Duodenal mucosa (tissue), 2 donors: Measurements from ENCODE around the gene ZNF587B.
"Not testable (repeated sequence)": the region's sequence is repeated elsewhere in the genome, so short reads cannot be mapped to it uniquely, and the experiment has no call there.

Experiments
- H3K27ac ChIP-seq: one replicate; pipeline ENCODE4 v1.7.0; 2013; ENCODE audit warnings: low read depth, low read length
- H3K27me3 ChIP-seq, 2 donors: one replicate each; pipeline ENCODE4 v1.7.0; 2013; ENCODE audit warnings: low read length in 2 of 2, control low read depth in 1 of 2; ENCODE audit not compliant: insufficient read depth in 2 of 2, control insufficient read depth in 1 of 2
- H3K36me3 ChIP-seq, 2 donors: one replicate each; pipeline ENCODE4 v1.7.0; 2013; ENCODE audit warnings: low read length in 2 of 2, control low read depth in 1 of 2; ENCODE audit not compliant: insufficient read depth in 2 of 2, control insufficient read depth in 1 of 2
- H3K4me1 ChIP-seq, 2 donors: one replicate each; pipeline ENCODE4 v1.7.0; 2013; ENCODE audit warnings: low read length in 2 of 2, control low read depth in 1 of 2; ENCODE audit not compliant: insufficient read depth in 2 of 2, control insufficient read depth in 1 of 2
- H3K4me3 ChIP-seq, 2 donors: one replicate each; pipeline ENCODE4 v1.7.0; 2013; ENCODE audit warnings: low read length in 2 of 2, low read depth in 1 of 2
- H3K9ac ChIP-seq, 2 donors: one replicate each; pipeline ENCODE4 v1.7.0; 2013; ENCODE audit warnings: low read length in 2 of 2, low read depth in 1 of 2
- H3K9me3 ChIP-seq, 2 donors: one replicate each; pipeline ENCODE4 v1.7.0; 2013; ENCODE audit warnings: low read length in 2 of 2, control low read depth in 1 of 2; ENCODE audit not compliant: control insufficient read depth in 1 of 2

The ZNF587B gene

DNA sequence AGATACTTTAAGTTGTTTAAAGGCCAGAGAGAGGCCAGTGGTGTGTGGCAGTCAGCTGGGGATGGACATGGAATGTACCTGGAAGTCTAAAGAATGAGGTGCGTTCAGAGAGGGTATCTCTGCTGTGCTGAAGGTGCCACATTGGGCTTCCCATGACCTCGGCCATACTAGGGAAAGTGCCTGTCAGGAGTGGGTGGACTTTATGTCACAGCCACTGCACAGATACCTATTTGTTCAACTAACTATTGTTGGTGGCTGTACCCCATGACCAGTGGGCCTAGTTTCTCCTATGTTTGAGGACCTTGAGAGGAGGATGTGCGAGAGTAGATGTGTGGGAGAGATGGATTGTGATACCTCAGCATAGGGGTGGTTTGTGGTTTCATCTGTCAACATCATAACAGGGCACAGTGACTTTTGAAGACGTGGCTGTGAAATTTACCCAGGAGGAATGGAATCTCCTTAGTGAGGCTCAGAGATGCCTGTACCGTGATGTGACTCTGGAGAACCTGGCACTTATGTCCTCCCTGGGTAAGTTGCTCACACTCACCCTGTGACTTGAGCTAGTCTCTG lies 8.6 kb downstream of the ZNF587B start:
- H3K36me3 ChIP-seq, result peaks cover 12 to 44% of the 10 kb centered on the region in 2 donors
- H3K27me3 ChIP-seq, result not testable (repeated sequence)

DNA sequence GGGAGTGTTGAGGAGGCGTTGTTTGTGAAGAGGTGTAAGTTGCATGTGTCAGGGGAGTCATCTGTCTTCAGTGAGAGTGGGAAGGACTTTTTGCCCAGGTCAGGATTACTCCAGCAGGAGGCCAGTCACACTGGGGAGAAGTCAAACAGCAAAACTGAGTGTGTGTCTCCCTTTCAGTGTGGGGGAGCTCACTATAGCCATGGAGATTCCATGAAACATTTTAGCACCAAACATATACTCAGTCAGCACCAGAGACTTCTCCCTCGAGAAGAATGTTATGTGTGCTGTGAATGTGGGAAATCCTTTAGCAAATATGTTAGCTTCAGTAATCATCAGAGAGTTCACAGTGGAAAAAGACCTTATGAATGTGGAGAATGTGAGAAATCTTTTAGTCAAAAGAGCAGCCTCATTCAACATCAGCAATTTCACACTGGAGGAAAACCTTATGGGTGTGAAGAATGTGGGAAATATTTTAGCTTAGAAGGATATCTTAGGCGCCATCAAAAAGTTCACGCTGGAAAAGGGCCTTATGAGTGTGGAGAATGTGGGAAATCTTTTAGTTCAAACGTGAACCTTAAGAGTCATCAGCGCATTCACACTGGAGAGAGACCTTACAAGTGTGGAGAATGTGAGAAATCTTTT lies 11.1 kb downstream of the ZNF587B start:
- Histone ChIP-seq H3K9ac (no peak overlapping the region), H3K9me3 (no peaks in the 10 kb centered on the region), H3K27me3 (no peaks in the 10 kb centered on the region), H3K36me3 (peaks cover 15 to 65% of the 10 kb centered on the region in 2 donors), H3K4me1 (no peaks in the 10 kb centered on the region), H3K27ac (no peak overlapping the region), H3K4me3 (no peak overlapping the region)

More for the DNA sequence above, 8.6 kb downstream of the ZNF587B start:
- not testable (repeated sequence) for H3K27ac ChIP-seq, H3K4me1 ChIP-seq, H3K9ac ChIP-seq, H3K4me3 ChIP-seq, H3K9me3 ChIP-seq

DNA sequence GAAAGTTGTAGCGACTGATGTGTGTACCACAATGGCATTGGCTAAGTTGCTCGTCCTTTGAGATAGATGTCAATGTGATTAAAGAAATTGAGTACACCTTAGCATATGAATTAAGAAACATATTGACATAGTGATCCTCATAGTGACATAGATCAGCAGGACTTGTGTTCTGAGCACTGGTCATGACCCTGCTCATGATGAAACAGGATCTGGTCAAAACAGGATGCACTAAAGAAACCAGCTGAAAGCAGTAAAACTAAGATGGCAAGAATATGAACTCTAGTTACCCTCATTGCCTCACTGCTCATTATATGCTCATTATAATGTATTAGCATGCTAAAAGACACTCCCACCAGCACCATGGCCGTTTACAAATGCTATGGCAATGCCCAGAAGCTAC lies 17.1 kb downstream of the ZNF587B start:
- not testable (repeated sequence) for H3K27me3 ChIP-seq, H3K9ac ChIP-seq, H3K4me3 ChIP-seq, H3K27ac ChIP-seq, H3K9me3 ChIP-seq
- Histone ChIP-seq H3K36me3 (peaks cover 5 to 33% of the 10 kb centered on the region in 2 donors), H3K4me1 (peaks cover 9 to 16% of the 10 kb centered on the region in 2 donors)

DNA sequence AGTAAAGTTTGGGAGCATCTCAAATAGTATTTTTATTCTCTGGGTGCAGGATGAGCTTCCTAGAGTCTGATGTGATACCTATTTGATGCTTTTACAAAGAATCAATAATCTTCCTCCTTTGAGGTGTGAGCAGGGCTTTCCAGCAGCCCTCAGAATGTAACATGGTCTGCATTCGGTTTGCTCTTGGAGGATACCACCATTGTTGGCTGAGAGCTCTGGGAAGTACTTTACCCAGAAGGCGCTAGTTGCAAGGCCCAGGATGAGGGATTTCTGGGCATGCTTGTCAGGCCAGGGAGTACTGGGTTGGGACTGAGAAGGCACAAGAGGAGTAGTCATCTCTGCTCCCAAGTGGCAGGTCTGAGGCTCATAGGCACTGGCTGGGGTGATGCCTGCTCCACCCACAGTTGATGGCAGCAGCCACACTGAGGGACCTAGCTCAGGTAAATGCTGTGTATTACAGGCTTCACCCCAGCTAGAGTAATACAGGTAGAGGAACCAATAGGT lies 19.1 kb downstream of the ZNF587B start:
- H3K27ac ChIP-seq, H3K27me3 ChIP-seq: not testable (repeated sequence)
- H3K4me3 ChIP-seq, result peak overlapping the region in 1 of 2 donors; percentile 9

DNA sequence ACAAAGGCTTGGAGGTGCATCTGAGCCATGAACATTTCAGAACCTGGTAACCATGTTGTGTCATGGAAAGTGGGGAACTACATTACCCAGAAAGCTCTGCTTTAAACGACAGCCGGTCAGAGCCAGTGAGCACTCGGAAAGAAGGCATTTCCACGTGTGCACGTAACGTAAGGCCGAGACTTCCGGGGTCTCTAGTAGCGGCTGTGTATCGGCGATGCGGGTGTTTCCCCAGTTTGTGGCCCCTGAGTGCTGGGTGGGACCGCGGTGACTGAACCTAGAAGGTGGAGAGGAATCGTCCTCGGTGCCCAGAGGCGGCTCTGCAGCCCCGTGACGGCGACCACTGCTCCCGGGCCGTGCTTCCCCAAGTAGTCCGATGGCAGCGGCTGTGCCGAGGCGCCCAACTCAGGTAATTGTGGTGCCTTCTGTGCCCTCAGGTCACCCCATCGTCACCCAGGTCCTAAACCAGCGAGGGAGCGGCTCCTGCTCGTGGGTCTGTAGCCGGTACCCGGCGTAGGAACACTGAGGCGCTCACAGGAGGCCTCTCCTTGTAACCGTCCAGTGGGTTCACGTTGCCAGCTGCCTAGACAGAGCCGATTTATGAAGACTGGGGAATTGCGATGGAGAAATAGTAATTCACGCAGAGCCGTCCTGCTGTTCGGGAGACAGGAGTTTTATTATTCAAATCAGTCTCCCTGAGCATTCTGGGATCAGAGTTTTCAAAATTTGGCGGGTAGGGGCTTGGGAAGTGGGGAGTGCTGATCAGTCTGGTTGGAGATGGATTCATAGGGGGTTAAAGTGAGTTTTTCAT lies 19.8 kb downstream of the ZNF587B start, which contains the start of gene ZNF587:
TSS of gene ZNF587 (plus strand) at position 194 of the 808 bp plus-strand sequence. CDS start at position 374, 180 bp downstream.
- Histone ChIP-seq H3K27ac (peak within 1 kb of the TSS; percentile 70), H3K36me3 (peaks cover 3 to 27% of the 10 kb centered on the region in 2 donors), H3K4me1 (peaks cover 9 to 16% of the 10 kb centered on the region in 2 donors)

More for the DNA sequence above, 19.1 kb downstream of the ZNF587B start:
- H3K9me3 ChIP-seq, H3K9ac ChIP-seq: not testable (repeated sequence)
- Histone ChIP-seq H3K36me3 (peaks cover 3 to 30% of the 10 kb centered on the region in 2 donors), H3K4me1 (peaks cover 9 to 16% of the 10 kb centered on the region in 2 donors)

DNA sequence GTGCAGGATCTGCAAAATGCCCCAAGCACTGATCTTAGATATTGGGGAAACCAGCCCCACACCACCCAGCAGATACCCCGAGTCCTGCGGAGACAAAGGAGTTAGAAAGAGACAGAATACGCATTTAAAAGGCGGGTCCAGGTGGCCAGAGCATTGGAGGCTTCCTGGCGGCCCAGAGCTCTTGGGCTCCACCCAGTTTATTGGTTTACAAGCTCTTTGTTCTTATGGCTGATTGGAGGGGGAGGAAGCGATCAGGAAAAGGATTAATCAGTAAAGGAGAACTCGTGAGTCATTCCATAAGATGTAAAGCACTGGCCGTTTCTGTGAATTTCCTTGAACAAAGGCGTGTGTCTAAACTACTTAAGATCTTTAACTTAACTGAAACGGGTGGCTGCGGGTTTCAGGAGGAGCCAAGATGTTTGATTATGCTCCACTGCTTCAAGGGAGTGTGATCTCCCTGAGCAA lies 20.5 kb downstream of the ZNF587B start:
- H3K27ac ChIP-seq, result peak overlapping the region; percentile 30
- no peaks in the 10 kb centered on the region for H3K9me3 ChIP-seq
- peaks cover 9 to 16% of the 10 kb centered on the region in 2 donors for H3K4me1 ChIP-seq
- H3K9ac ChIP-seq, result peak overlapping the region; percentile 77 to 94
- peaks cover 0 to 20% of the 10 kb centered on the region in 2 donors for H3K36me3 ChIP-seq
- H3K4me3 ChIP-seq, result peak overlapping the region; percentile 93 to 95
- H3K27me3 ChIP-seq, result no peaks in the 10 kb centered on the region

More for the DNA sequence above, 19.8 kb downstream of the ZNF587B start, which contains the start of gene ZNF587:
- H3K9me3 ChIP-seq, H3K27me3 ChIP-seq: not testable (repeated sequence)
- Histone ChIP-seq H3K9ac (peak within 1 kb of the TSS; percentile 77 to 94), H3K4me3 (peak within 1 kb of the TSS; percentile 93 to 95)

DNA sequence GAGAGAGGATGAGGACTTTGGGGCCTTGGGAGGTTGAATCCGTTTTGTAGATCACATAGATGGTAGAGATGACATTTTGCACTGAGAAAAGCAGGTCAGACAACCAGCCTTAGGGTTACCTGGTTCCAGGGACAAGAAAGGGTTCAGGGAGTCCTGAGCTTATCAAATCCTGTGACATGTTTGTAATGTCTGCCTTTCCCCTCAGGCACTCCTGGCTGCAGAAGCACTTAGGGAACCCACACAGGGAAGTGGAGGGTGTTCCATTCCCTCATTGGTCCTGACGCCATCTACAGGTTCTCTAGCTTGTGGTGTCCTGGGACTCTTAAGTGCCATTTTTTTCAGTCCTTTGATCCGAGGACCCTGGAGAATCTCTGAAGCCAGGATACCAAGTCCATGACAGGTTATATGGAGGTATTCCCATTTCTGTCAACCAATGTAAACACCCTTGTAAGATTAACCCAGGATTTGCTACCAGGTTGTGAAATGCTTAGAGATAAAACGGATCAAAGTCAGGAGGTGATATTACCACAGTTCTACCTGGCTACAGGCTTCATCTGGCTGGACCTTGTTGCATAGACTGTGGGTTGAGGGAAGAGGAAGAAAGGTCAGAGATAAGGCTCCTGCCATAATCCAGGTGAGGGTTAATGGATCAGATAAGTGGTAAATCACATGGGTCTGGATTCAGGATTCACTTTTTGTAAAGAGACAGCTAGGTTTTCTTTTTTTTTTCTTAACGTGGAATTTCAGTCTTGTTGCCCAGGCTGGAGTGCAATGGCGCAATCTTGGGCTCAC lies 21.9 kb downstream of the ZNF587B start:
- not testable (repeated sequence) for H3K27me3 ChIP-seq, H3K9ac ChIP-seq, H3K9me3 ChIP-seq, H3K27ac ChIP-seq
- Histone ChIP-seq H3K4me3 (peak overlapping the region in 1 of 2 donors; percentile 93), H3K36me3 (peaks cover 1 to 28% of the 10 kb centered on the region in 2 donors), H3K4me1 (peaks cover 9 to 16% of the 10 kb centered on the region in 2 donors)

DNA sequence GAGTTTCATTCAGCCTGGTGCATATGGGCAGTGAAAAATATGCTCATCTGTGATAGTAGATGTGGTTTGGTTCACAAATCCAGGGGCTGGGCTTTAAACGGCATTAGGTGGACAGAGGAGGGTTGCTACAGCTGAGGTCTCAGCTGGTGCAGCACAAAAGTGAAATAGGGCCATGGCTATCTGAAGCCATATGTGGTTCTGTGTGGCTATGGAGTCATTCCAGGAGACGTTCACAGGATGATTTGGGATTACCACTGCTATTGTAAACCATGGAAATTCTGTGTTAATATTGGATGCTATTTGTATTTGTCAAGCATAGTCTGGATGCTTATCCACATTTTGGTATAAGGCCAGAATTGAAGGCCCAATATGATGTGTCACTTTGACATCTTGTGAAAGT lies 24.0 kb downstream of the ZNF587B start:
- Histone ChIP-seq H3K36me3 (peaks cover 4 to 46% of the 10 kb centered on the region in 2 donors), H3K4me1 (peaks cover 9 to 16% of the 10 kb centered on the region in 2 donors)
- not testable (repeated sequence) for H3K9ac ChIP-seq, H3K9me3 ChIP-seq, H3K27ac ChIP-seq, H3K27me3 ChIP-seq, H3K4me3 ChIP-seq

DNA sequence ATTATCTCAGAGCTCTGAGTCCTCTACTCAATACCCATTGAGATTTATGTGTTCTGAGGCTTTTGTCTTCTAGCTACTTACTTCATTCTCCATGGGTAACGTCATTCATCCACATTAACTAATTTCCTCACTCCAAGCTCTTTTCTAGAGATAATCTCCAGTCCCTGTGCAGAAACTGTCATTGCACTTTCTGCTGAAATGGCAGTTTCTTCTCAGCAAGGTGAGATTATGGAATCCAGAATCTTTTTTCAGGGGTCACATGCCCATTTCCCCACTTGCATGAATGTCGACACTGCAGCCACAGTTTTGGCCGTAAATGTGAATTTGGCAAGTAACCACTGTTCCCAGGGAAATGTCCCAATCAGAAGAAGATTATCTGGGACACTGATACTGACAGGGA lies 32.3 kb downstream of the ZNF587B start:
- peaks cover 50 to 88% of the 10 kb centered on the region in 2 donors for H3K36me3 ChIP-seq
- not testable (repeated sequence) for H3K27ac ChIP-seq, H3K9ac ChIP-seq, H3K4me1 ChIP-seq, H3K27me3 ChIP-seq, H3K4me3 ChIP-seq
- peaks cover 24 to 25% of the 10 kb centered on the region in 2 donors for H3K9me3 ChIP-seq
